Ascending aorta (tissue), 2 donors: ENCODE results near the gene ILDR2. TPM values are rescaled to one million over a fixed set of nuclear protein-coding genes. Genes with fewer than 3 reads are reported as not detected.

Experiments
- DNase-seq, 2 donors: peaks; one replicate each; pipeline ENCODE4 v3.0.0-alpha.2; 2019; ENCODE audit warnings: low spot score in 2 of 2
- H3K27ac ChIP-seq, 2 donors: fragments of 200-600 bp; sonication (generic); one replicate each; pipeline ENCODE4 v1.5.1; 2016 to 2017; ENCODE audit warnings: mild to moderate bottlenecking in 1 of 2
- H3K27me3 ChIP-seq: fragments of 200-600 bp; sonication (generic); one replicate; pipeline ENCODE4 v1.5.1; 2017
- H3K36me3 ChIP-seq, 2 donors: fragments of 200-600 bp; sonication (generic); one replicate each; pipeline ENCODE4 v1.5.1; 2016
- H3K4me1 ChIP-seq, 2 donors: fragments of 200-600 bp; sonication (generic); one replicate each; pipeline ENCODE4 v1.5.1; 2016 to 2017; ENCODE audit warnings: mild to moderate bottlenecking in 1 of 2
- H3K4me3 ChIP-seq, 2 donors: fragments of 200-600 bp; sonication (generic); one replicate each; pipeline ENCODE4 v1.5.1; 2016 to 2017; ENCODE audit warnings: mild to moderate bottlenecking in 1 of 2
- H3K9me3 ChIP-seq, 2 donors: fragments of 200-600 bp; sonication (generic); one replicate each; pipeline ENCODE4 v1.5.1; 2016
- CTCF ChIP-seq, 3 experiments: fragments of 200-600 bp in 2 of 3; fragments of 450-650 bp in 1 of 3; sonication (generic) in 2 of 3; IDR thresholded peaks; one replicate each; pipeline ENCODE4 v1.5.1; 2016 to 2019; ENCODE audit warnings: antibody characterized with exemption in 3 of 3, mild to moderate bottlenecking in 1 of 3, moderate library complexity in 1 of 3
- intact Hi-C: fragments of 100-400 bp; cut with DNase I; formaldehyde crosslinking; loops from one replicate; pipeline ENCODE4 v1.15.1; 2023
- total RNA-seq: library from RNA; depleted of rRNA; stranded (reverse); fragments of >200 nt; gene quantifications from one replicate; pipeline ENCODE4 v1.1.0, GENCODE V29; 2016

Gene ILDR2
- total RNA-seq, 1 donor from 2014 or later: not detected

- no peaks in the 10 kb centered on the region for H3K27me3 ChIP-seq
- no peak for DNase-seq
- intact Hi-C loops: no loop called here
- H3K36me3 ChIP-seq: no peaks in the 10 kb centered on the region
- no peak for TF ChIP-seq CTCF (IDR thresholded peaks at IDR 0.05)
- H3K9me3 ChIP-seq: no peaks in the 10 kb centered on the region
- H3K4me1 ChIP-seq: no peaks in the 10 kb centered on the region
- H3K4me3 ChIP-seq: no peak overlapping the region
- no peak overlapping the region for H3K27ac ChIP-seq
Observed at GRCh38 chr1:167011560-167012191, 36.3 kb upstream of the ILDR2 start.

- Histone ChIP-seq H3K27me3 (no peaks in the 10 kb centered on the region), H3K4me1 (no peaks in the 10 kb centered on the region), H3K36me3 (no peaks in the 10 kb centered on the region), H3K9me3 (no peaks in the 10 kb centered on the region), H3K4me3 (no peak overlapping the region), H3K27ac (no peak overlapping the region)
- DNase-seq: no peak
- intact Hi-C loops: no loop called here
- TF ChIP-seq CTCF (IDR thresholded peaks at IDR 0.05): no peak
Observed at GRCh38 chr1:167003711-167004110, 28.4 kb upstream of the ILDR2 start.

- Histone ChIP-seq H3K27me3 (no peaks in the 10 kb centered on the region), H3K4me1 (no peaks in the 10 kb centered on the region), H3K4me3 (no peak overlapping the region), H3K9me3 (no peaks in the 10 kb centered on the region), H3K36me3 (no peaks in the 10 kb centered on the region), H3K27ac (no peak overlapping the region)
- TF ChIP-seq CTCF (IDR thresholded peaks at IDR 0.05): no peak
- DNase-seq: no peak
- intact Hi-C loops: no loop called here
Observed at GRCh38 chr1:167002354-167002753, 27.0 kb upstream of the ILDR2 start.

GRCh38 chr1:167000546-167000945 lies 25.2 kb upstream of the ILDR2 start:
- H3K27me3 ChIP-seq: no peaks in the 10 kb centered on the region
- DNase-seq: no peak
- H3K36me3 ChIP-seq: no peaks in the 10 kb centered on the region
- no peak overlapping the region for H3K27ac ChIP-seq
- no peak for TF ChIP-seq CTCF (IDR thresholded peaks at IDR 0.05)
- intact Hi-C loops: no loop called here
- no peak overlapping the region for H3K4me3 ChIP-seq
- no peaks in the 10 kb centered on the region for H3K9me3 ChIP-seq
- H3K4me1 ChIP-seq: no peaks in the 10 kb centered on the region

DNA sequence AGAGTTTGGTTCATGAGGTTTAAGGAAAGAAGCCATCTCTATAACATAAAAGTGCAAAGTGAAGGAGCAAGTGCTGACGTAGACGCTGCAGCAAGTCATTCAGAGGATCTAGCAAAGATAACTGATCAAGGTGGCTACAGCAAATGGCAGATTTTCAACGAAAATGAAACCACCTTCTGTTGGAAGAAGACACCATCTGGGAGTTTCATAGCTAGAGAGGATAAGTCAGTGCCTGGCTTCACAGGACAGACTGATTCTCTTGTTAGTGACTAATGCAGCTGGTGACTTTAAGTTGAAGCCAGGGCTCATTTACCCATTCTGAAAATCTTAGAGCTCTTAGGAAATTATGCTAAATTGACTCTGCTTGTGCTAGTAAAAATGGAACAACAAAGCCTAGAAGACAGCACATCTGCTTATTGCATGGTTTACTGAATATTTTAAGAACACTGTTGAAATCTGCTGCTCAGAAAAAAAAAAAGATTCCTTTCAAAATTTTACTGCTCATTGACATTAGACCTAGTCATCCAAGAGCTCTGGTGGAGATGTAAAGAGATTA lies 24.2 kb upstream of the ILDR2 start:
- TF ChIP-seq CTCF (IDR thresholded peaks at IDR 0.05): no peak
- Histone ChIP-seq H3K4me1 (no peaks in the 10 kb centered on the region), H3K9me3 (no peaks in the 10 kb centered on the region), H3K36me3 (no peaks in the 10 kb centered on the region), H3K27me3 (no peaks in the 10 kb centered on the region), H3K4me3 (no peak overlapping the region), H3K27ac (no peak overlapping the region)
- intact Hi-C loops: no loop called here
- DNase-seq: no peak
